HepG2 (cell line): ENCODE measurements around the gene ZNF84.

ENCODE experiments used
- AHR ChIP-seq: IDR thresholded peaks from 2 replicates; pipeline ENCODE4 v1.6.1; 2018; ENCODE audit warnings: missing genetic modification reagents, missing compliant biosample characterization
- ELK4 ChIP-seq: sonication (generic); formaldehyde crosslinking; IDR thresholded peaks from 2 replicates; pipeline ENCODE4 v1.9.0; 2021; ENCODE audit warnings: missing genetic modification reagents, borderline replicate concordance
- IKZF1 ChIP-seq: fragments of 450-650 bp; IDR thresholded peaks from 2 replicates; pipeline ENCODE4 v1.7.1; 2016
- NR3C1 ChIP-seq: sonication (generic); formaldehyde crosslinking; IDR thresholded peaks from 2 replicates; pipeline ENCODE4 v1.4.0; 2020; ENCODE audit warnings: missing genetic modification reagents
- RAD21 ChIP-seq: fragments of 450-650 bp; formaldehyde crosslinking; IDR thresholded peaks from 2 replicates; pipeline ENCODE4 v1.5.0; 2020; ENCODE audit warnings: mild to moderate bottlenecking
- SMC3 ChIP-seq: IDR thresholded peaks from 2 replicates; pipeline ENCODE4 v1.6.1; 2011; ENCODE audit warnings: low read length, improper control_type of control experiment
- TEAD2 ChIP-seq: sonication (generic); formaldehyde crosslinking; IDR thresholded peaks from 2 replicates; pipeline ENCODE4 v1.9.0; 2021; ENCODE audit warnings: missing genetic modification reagents
- ZNF558 ChIP-seq: sonication (generic); formaldehyde crosslinking; IDR thresholded peaks from 2 replicates; pipeline ENCODE4 v1.9.0; 2022; ENCODE audit warnings: mild to moderate bottlenecking, missing genetic modification reagents, borderline replicate concordance
- TF ChIP-seq, protein P1 (sequence below): sonication (generic); formaldehyde crosslinking; IDR thresholded peaks from 2 replicates; pipeline ENCODE4 v1.4.0; 2020; ENCODE audit warnings: missing genetic modification reagents
- TF ChIP-seq, protein P2 (sequence below): sonication (generic); formaldehyde crosslinking; IDR thresholded peaks from 2 replicates; pipeline ENCODE4 v1.5.0; 2020; ENCODE audit warnings: mild to moderate bottlenecking, missing genetic modification reagents, moderate library complexity
- TF ChIP-seq, protein P3 (sequence below): sonication (generic); formaldehyde crosslinking; IDR thresholded peaks from 2 replicates; pipeline ENCODE4 v1.5.1; 2020; ENCODE audit warnings: missing genetic modification reagents, mild to moderate bottlenecking, borderline replicate concordance

DNA sequence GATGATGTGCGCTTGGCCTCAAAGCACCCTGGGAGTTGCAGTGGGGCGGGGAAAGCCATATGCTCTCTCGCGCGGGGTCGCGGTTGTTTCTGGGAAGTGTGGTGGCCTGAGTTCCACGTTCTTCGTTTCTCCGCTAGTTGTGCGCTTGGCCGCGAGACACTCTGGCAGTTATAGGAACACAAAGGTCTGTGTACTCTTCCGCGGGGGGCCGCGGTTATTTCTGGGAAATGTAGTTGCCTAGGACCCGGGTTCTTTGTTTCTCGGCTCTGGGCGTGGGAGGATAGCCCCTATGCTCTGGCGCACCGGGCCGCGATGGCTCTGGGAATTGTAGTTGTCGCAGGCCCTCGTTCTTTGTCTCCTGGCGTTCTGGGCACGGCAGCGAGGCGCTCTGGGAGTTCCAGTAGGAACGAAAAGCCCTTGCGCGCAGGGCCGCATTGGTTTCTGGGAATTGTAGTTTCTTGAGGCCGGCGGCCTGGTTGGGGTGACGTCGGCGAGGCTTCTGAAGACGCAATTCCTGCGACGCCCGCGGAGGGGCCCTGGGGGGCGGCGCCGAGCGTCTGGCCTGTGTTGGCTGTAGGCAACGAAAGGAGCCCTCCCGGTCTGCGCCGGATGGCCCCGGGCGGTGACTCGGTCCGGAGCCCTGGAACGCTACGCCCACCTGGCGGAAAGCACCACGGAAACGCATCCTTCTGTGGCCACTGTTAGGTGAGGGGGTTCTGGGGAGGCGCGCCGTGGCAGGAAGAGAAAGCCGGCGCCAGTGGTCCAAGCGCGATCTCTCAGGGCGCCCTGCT, 43.3 kb downstream of the ZNF84 start, which contains the start of gene ZNF140:
- TF ChIP-seq AHR (CRISPR knock-in tag) (0 out of 2 replicates have a peak, but pooled peaks have one; percentile 45), NR3C1 (no peak), ELK4 (no peak), TEAD2 (CRISPR knock-in tag) (no peak), IKZF1 (no peak), ZNF558 (CRISPR knock-in tag) (peak; percentile 68; the same call in 1 of the 2 replicates), RAD21 (CRISPR knock-in tag) (peak; percentile 47), SMC3 (no peak)
- TF ChIP-seq, protein P1, sequence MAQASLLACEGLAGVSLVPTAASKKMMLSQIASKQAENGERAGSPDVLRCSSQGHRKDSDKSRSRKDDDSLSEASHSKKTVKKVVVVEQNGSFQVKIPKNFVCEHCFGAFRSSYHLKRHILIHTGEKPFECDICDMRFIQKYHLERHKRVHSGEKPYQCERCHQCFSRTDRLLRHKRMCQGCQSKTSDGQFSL (CRISPR knock-in tag) = no peak
- TF ChIP-seq, protein P2, sequence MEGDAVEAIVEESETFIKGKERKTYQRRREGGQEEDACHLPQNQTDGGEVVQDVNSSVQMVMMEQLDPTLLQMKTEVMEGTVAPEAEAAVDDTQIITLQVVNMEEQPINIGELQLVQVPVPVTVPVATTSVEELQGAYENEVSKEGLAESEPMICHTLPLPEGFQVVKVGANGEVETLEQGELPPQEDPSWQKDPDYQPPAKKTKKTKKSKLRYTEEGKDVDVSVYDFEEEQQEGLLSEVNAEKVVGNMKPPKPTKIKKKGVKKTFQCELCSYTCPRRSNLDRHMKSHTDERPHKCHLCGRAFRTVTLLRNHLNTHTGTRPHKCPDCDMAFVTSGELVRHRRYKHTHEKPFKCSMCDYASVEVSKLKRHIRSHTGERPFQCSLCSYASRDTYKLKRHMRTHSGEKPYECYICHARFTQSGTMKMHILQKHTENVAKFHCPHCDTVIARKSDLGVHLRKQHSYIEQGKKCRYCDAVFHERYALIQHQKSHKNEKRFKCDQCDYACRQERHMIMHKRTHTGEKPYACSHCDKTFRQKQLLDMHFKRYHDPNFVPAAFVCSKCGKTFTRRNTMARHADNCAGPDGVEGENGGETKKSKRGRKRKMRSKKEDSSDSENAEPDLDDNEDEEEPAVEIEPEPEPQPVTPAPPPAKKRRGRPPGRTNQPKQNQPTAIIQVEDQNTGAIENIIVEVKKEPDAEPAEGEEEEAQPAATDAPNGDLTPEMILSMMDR (CRISPR knock-in tag) = no peak; the same call in 1 of the 2 replicates
- TF ChIP-seq, protein P3, sequence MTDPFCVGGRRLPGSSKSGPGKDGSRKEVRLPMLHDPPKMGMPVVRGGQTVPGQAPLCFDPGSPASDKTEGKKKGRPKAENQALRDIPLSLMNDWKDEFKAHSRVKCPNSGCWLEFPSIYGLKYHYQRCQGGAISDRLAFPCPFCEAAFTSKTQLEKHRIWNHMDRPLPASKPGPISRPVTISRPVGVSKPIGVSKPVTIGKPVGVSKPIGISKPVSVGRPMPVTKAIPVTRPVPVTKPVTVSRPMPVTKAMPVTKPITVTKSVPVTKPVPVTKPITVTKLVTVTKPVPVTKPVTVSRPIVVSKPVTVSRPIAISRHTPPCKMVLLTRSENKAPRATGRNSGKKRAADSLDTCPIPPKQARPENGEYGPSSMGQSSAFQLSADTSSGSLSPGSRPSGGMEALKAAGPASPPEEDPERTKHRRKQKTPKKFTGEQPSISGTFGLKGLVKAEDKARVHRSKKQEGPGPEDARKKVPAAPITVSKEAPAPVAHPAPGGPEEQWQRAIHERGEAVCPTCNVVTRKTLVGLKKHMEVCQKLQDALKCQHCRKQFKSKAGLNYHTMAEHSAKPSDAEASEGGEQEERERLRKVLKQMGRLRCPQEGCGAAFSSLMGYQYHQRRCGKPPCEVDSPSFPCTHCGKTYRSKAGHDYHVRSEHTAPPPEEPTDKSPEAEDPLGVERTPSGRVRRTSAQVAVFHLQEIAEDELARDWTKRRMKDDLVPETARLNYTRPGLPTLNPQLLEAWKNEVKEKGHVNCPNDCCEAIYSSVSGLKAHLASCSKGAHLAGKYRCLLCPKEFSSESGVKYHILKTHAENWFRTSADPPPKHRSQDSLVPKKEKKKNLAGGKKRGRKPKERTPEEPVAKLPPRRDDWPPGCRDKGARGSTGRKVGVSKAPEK (CRISPR knock-in tag) = 0 out of 2 replicates have a peak, but pooled peaks have one; percentile 56
